Mucosa of descending colon (tissue), 3 donors: Measurements from ENCODE around the gene SGF29. TPM values are rescaled to one million over a fixed set of nuclear protein-coding genes. Genes with fewer than 3 reads are reported as not detected.
A peak's percentile ranks its signal among the peaks of the same experiment; 100 is the strongest.
"Not testable (repeated sequence)": the region's sequence is repeated elsewhere in the genome, so short reads cannot be mapped to it uniquely, and the experiment has no call there.

Experiments
- ATAC-seq: fragments of 200-7000 bp; cut with Tn5 transposase; one replicate; pipeline ENCODE4 v1.9.1; 2020; ENCODE audit warnings: mild to moderate bottlenecking, moderate library complexity
- DNase-seq, 3 donors: peaks; one replicate each; pipeline ENCODE4 v3.0.0-alpha.2; 2020
- H3K36me3 ChIP-seq: fragments of 200-600 bp; one replicate; pipeline ENCODE4 v1.8.0; 2021; ENCODE audit warnings: low read depth, mild to moderate bottlenecking
- H3K4me1 ChIP-seq: fragments of 200-600 bp; one replicate; pipeline ENCODE4 v1.8.0; 2021; ENCODE audit warnings: low read depth, mild to moderate bottlenecking
- H3K4me3 ChIP-seq: fragments of 200-600 bp; one replicate; pipeline ENCODE4 v1.8.0; 2021; ENCODE audit warnings: mild to moderate bottlenecking
- H3K9me3 ChIP-seq: fragments of 200-600 bp; one replicate; pipeline ENCODE4 v1.8.0; 2021; ENCODE audit warnings: mild to moderate bottlenecking
- intact Hi-C, 2 donors: fragments of 100-400 bp; cut with DNase I in 1 of 2; cut with micrococcal nuclease in 1 of 2; formaldehyde crosslinking; loops; one replicate each; pipeline versions ENCODE4 v1.11.0 to v1.11.1; 2022; cut with DNase I, micrococcal nuclease
- total RNA-seq, 3 donors: library from RNA; stranded (reverse); fragmentation: NEBNext Ultra II Directional in 2 of 3; extraction: Animal tissue kit (Norgen Biotek cat#: 25700) in 2 of 3; gene quantifications; one replicate each; pipeline versions ENCODE4 v1.2.1 to v1.2.4, GENCODE V29; 2021 to 2023
- TF ChIP-seq, protein P1 (sequence below): fragments of 200-600 bp; IDR thresholded peaks from one replicate; pipeline ENCODE4 v1.8.0; 2022; ENCODE audit warnings: antibody characterized with exemption, mild to moderate bottlenecking
- donor health status: DM: no; HTN: no; CAD: no; lungs with moderate emphysema.
- donor health status: DM: no; HTN: no; CAD: no.
- donor health status: DM: no; HTN: yes; CAD: no.

SGF29 gene
- total RNA-seq, 3 donors from 2014 or later, result 21.6 to 45.9 (median 25.9) TPM

DNA sequence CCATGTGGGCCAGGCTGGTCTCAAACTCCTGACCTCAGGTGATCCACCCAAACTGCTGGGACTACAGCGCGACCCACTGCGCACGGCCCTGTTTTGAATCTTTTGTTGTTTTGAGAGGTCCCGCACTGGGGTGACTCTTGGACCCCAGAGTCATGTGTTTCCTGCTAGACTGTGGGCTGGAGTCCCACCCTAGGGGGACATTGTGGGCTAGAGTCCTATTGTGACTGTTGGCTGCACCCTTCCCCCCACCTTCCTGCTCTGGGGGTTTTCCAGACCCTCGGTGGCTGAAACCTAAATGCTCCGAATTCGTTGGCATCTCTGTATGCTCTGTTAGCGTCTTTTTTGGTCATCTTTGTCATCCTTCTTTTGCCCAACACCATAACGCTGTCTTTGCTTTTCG is 30.9 kb upstream of the SGF29 start:
- Histone ChIP-seq H3K4me3 (no peak overlapping the region), H3K9me3 (no peaks in the 10 kb centered on the region), H3K4me1 (no peaks in the 10 kb centered on the region), H3K36me3 (no peaks in the 10 kb centered on the region)
- TF ChIP-seq, protein P1, sequence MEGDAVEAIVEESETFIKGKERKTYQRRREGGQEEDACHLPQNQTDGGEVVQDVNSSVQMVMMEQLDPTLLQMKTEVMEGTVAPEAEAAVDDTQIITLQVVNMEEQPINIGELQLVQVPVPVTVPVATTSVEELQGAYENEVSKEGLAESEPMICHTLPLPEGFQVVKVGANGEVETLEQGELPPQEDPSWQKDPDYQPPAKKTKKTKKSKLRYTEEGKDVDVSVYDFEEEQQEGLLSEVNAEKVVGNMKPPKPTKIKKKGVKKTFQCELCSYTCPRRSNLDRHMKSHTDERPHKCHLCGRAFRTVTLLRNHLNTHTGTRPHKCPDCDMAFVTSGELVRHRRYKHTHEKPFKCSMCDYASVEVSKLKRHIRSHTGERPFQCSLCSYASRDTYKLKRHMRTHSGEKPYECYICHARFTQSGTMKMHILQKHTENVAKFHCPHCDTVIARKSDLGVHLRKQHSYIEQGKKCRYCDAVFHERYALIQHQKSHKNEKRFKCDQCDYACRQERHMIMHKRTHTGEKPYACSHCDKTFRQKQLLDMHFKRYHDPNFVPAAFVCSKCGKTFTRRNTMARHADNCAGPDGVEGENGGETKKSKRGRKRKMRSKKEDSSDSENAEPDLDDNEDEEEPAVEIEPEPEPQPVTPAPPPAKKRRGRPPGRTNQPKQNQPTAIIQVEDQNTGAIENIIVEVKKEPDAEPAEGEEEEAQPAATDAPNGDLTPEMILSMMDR, result no peak
- intact Hi-C loops, result no loop called here
- DNase-seq, result no peak
- no peak for ATAC-seq

DNA sequence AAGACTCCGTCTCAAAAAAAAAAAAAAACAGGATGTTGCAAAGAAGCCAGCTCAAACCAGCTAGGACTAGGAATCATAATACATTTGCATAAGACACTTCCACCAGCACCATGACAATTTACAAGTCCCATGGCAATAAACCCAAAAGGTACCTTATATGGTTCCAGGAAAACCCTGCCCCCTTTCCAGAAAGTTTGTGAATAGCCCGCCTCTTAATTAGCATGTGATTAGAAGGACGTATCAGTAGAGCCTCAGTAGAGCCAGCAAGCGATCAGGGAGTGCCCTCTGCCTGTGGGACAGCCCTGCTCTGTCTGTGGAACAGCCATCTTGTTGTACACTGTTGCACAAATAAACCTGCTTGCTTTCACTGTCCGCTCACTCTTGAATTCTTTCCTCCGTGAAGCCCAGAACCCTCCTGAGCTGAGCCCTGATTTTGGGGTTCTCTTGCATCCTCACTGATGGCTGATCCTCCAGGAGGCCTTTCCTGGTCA is 29.0 kb upstream of the SGF29 start:
- H3K4me3 ChIP-seq, result no peak overlapping the region
- TF ChIP-seq, protein P1, result no peak
- H3K36me3 ChIP-seq, result no peaks in the 10 kb centered on the region
- H3K9me3 ChIP-seq, result no peaks in the 10 kb centered on the region
- no peak for DNase-seq
- no peaks in the 10 kb centered on the region for H3K4me1 ChIP-seq
- ATAC-seq, result peak; percentile 73
- intact Hi-C loops, result no loop called here

DNA sequence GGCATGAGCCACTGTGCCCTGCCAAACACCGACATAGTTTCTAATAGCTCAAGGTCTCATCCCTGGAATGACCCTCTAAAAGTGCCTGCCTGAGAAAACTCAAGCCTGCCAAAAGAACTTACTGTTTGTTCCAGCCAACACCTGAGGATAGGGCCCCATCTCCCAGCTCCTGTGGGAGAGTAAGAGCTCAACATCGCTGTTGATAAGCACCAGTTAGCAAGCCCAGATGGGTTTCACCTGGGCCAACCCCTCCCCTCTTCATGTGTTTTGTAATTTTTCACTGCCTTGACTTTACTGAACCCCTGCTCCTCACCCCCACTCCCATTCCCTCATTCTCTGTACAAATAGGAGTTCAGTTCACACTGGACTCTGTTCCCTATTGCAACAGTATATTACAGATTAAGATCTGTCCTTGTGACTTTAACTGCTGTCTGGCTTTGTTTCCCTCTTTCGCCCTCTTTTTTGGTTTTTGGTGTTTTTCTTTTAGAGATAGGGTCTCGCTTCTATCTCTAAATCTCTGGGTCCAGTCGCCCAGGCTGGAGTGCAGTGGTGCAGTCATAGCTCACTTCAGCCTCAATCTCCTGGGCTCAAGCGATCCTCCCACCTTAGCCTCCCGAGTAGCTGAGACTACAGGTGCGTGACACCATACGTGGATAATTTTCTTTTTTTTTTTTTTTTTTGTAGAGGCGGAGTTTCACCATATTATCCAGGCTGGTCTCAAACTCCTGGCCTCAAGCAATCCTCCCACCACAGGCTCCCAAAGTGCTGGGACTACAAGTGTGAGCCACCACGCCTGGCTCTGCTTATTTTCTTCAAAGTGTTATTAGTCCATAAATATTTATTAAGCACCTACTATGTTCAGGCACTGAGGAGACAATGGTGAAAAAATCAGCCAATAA is 27.3 kb upstream of the SGF29 start:
- Histone ChIP-seq H3K36me3 (no peaks in the 10 kb centered on the region), H3K9me3 (no peaks in the 10 kb centered on the region), H3K4me3 (no peak overlapping the region), H3K4me1 (no peaks in the 10 kb centered on the region)
- intact Hi-C loops, result no loop called here
- ATAC-seq (peak; percentile 76), DNase-seq (no peak)
- TF ChIP-seq, protein P1, result no peak

DNA sequence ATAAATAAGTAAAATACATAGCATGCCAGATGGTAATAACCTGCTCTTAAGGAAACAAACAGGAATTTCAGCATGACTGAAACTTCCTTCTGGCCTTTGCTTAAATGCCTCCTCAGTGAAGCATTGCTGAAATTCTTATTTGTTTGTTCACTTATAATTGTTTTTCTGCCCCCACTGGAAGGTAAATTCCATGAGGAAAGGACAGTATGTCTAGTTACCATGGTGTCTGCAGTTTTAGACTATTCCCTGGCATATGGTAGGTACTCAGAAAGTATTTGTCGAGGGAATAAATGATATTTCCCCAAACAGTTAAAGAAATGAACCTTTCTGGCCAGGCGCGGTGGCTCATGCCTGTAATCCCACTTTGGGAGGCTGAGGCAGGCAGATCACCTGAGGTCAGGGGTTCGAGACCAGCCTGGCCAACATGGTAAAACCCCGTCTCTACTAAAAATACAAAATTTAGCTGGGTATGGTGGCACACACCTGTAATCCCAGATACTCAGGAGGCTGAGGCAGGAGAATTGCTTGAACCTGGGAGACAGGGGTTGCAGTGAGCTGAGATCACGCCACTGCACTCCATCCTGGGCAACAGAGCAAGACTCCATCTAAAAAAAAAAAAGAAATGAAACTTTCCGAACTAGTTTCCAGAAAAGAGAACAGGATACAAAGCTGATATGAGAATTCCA is 26.5 kb upstream of the SGF29 start:
- intact Hi-C loops, H3K4me1 ChIP-seq, H3K4me3 ChIP-seq, DNase-seq, H3K9me3 ChIP-seq, ATAC-seq, H3K36me3 ChIP-seq: not testable (repeated sequence)

DNA sequence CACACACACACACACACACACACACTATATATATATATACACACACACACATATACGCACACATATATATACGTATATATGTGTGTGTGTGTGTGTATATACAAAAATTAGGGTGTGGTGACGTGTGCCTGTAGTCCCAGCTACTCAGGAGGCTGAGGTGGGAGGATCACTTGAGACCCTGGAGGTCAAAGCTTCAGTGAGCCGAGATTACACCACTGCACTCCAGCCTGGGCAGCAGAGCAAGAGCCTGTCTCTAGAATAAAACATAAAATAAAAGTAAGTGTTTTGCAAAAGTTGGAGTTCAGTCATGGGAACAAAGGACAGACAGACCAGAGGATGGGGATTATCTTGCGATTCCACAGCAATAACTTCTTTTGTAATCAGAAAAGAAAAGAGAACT is 25.7 kb upstream of the SGF29 start:
- peaks cover 11% of the 10 kb centered on the region for H3K4me1 ChIP-seq
- ATAC-seq, result no peak
- no peaks in the 10 kb centered on the region for H3K9me3 ChIP-seq
- H3K4me3 ChIP-seq, result no peak overlapping the region
- intact Hi-C loops, result no loop called here
- TF ChIP-seq, protein P1, result no peak
- DNase-seq, result no peak
- no peaks in the 10 kb centered on the region for H3K36me3 ChIP-seq

DNA sequence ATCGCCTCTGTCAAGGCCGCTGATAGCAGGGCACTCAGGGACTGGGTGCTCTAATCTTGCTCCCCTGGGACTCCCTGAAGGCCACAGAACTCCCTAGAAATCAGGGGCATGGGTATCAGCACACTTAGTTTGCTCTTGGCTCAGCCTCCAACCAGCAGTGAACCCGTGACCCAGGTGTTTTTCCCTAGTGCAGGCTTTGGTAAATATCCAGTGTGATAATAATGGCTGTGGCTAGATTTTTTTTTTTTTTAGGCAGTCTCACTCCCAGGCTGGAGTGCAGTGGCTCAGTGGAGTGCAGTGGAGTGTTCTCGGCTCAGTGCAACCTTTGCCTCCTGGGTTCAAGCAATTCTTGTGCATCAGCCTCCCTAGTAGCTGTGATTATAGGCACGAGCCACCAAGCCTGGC is 25.3 kb upstream of the SGF29 start:
- intact Hi-C loops, result no loop called here
- Histone ChIP-seq H3K4me3 (no peak overlapping the region), H3K36me3 (no peaks in the 10 kb centered on the region), H3K4me1 (peaks cover 14% of the 10 kb centered on the region), H3K9me3 (no peaks in the 10 kb centered on the region)
- TF ChIP-seq, protein P1, result no peak
- DNase-seq (no peak), ATAC-seq (no peak)
